ENCODE data around the gene CD247.

The CD247 gene

GRCh38 chr1:167412920-167413319, 105.4 kb downstream of the CD247 start:
- no CpG with 5 or more reads among the region's 5 CpGs for WGBS (ENCODE audit: extremely low coverage, insufficient coverage, insufficient read length)
- Histone ChIP-seq H3K23ac (ENCODE audit: low read length) (no peak overlapping the region), H3K36me3 (ENCODE audit: control insufficient read depth in 1 of 2, insufficient read depth in 2 of 2, low read length in 2 of 2) (peaks cover 9 to 11% of the 10 kb centered on the region in 2 experiments), H3K4me3 (ENCODE audit: low read depth, low read length) (no peak overlapping the region), H2AFZ (ENCODE audit: insufficient read depth, low read length, poor library complexity) (no peak overlapping the region), H3K27me3 (ENCODE audit: insufficient read depth, low read length) (no peaks in the 10 kb centered on the region), H3K14ac (ENCODE audit: low read length) (no peak overlapping the region), H3K27ac (ENCODE audit: low read depth, low read length) (no peak overlapping the region), H3K79me1 (ENCODE audit: low read length) (no peaks in the 10 kb centered on the region), H2BK12ac (ENCODE audit: low read length) (no peak overlapping the region), H2AK5ac (ENCODE audit: low read length) (no peak overlapping the region), H3K4me1 (ENCODE audit: control insufficient read depth in 1 of 2, insufficient read depth in 2 of 2, low read length in 2 of 2) (no peaks in the 10 kb centered on the region), H3K9me3 (ENCODE audit: insufficient read depth, low read depth, low read length) (peaks cover 1% of the 10 kb centered on the region), H4K12ac (ENCODE audit: low read depth, low read length) (no peak overlapping the region), H3K18ac (ENCODE audit: low read length) (no peak overlapping the region), H2BK5ac (ENCODE audit: low read depth, low read length, poor library complexity) (no peak overlapping the region), H4K91ac (ENCODE audit: low read depth, low read length) (no peak overlapping the region), H3K4ac (ENCODE audit: low read depth, low read length) (no peak overlapping the region), H3K9ac (ENCODE audit: low read length) (no peak overlapping the region), H3K79me2 (ENCODE audit: control insufficient read depth, insufficient read depth, low read length, poor library complexity) (no peaks in the 10 kb centered on the region), H2BK120ac (ENCODE audit: insufficient read depth, low read length, poor library complexity) (no peak overlapping the region), H4K8ac (ENCODE audit: low read depth, low read length) (no peak overlapping the region), H3K4me2 (ENCODE audit: low read length) (no peak overlapping the region)
- no peak for DNase-seq

GRCh38 chr1:167412072-167412471, 106.3 kb downstream of the CD247 start:
- peak overlapping the region; percentile 9 for H3K9ac ChIP-seq (ENCODE audit: low read length)
- H3K18ac ChIP-seq (ENCODE audit: low read length), result no peak overlapping the region
- peaks cover 1% of the 10 kb centered on the region for H3K9me3 ChIP-seq (ENCODE audit: insufficient read depth, low read depth, low read length)
- no peak overlapping the region for H3K4ac ChIP-seq (ENCODE audit: low read depth, low read length)
- H3K27me3 ChIP-seq (ENCODE audit: insufficient read depth, low read length), result no peaks in the 10 kb centered on the region
- no peak overlapping the region for H2AK5ac ChIP-seq (ENCODE audit: low read length)
- H4K8ac ChIP-seq (ENCODE audit: low read depth, low read length), result no peak overlapping the region
- H3K27ac ChIP-seq (ENCODE audit: low read depth, low read length), result no peak overlapping the region
- no peak overlapping the region for H2BK12ac ChIP-seq (ENCODE audit: low read length)
- no peak overlapping the region for H4K12ac ChIP-seq (ENCODE audit: low read depth, low read length)
- WGBS (ENCODE audit: extremely low coverage, insufficient coverage, insufficient read length), result no CpG with 5 or more reads among the region's 4 CpGs
- H3K79me2 ChIP-seq (ENCODE audit: control insufficient read depth, insufficient read depth, low read length, poor library complexity), result no peaks in the 10 kb centered on the region
- H3K36me3 ChIP-seq (ENCODE audit: control insufficient read depth in 1 of 2, insufficient read depth in 2 of 2, low read length in 2 of 2), result peaks cover 9 to 11% of the 10 kb centered on the region in 2 experiments
- H2AFZ ChIP-seq (ENCODE audit: insufficient read depth, low read length, poor library complexity), result no peak overlapping the region
- H2BK5ac ChIP-seq (ENCODE audit: low read depth, low read length, poor library complexity), result no peak overlapping the region
- no peak overlapping the region for H2BK120ac ChIP-seq (ENCODE audit: insufficient read depth, low read length, poor library complexity)
- no peak overlapping the region for H3K14ac ChIP-seq (ENCODE audit: low read length)
- DNase-seq, result no peak
- no peak overlapping the region for H3K4me3 ChIP-seq (ENCODE audit: low read depth, low read length)
- no peak overlapping the region for H3K4me2 ChIP-seq (ENCODE audit: low read length)
- no peaks in the 10 kb centered on the region for H3K4me1 ChIP-seq (ENCODE audit: control insufficient read depth in 1 of 2, insufficient read depth in 2 of 2, low read length in 2 of 2)
- peak overlapping the region; percentile 6 for H3K23ac ChIP-seq (ENCODE audit: low read length)
- H3K79me1 ChIP-seq (ENCODE audit: low read length), result no peaks in the 10 kb centered on the region
- no peak overlapping the region for H4K91ac ChIP-seq (ENCODE audit: low read depth, low read length)

- Histone ChIP-seq H3K23ac (ENCODE audit: low read length) (no peak overlapping the region), H2AFZ (ENCODE audit: insufficient read depth, low read length, poor library complexity) (no peak overlapping the region), H3K14ac (ENCODE audit: low read length) (no peak overlapping the region), H2BK12ac (ENCODE audit: low read length) (no peak overlapping the region), H3K36me3 (ENCODE audit: control insufficient read depth in 1 of 2, insufficient read depth in 2 of 2, low read length in 2 of 2) (peaks cover 5 to 10% of the 10 kb centered on the region in 2 experiments), H2BK120ac (ENCODE audit: insufficient read depth, low read length, poor library complexity) (no peak overlapping the region), H3K79me1 (ENCODE audit: low read length) (no peaks in the 10 kb centered on the region), H3K27ac (ENCODE audit: low read depth, low read length) (no peak overlapping the region), H4K91ac (ENCODE audit: low read depth, low read length) (no peak overlapping the region), H3K4ac (ENCODE audit: low read depth, low read length) (no peak overlapping the region), H3K4me2 (ENCODE audit: low read length) (no peak overlapping the region), H3K9me3 (ENCODE audit: insufficient read depth, low read depth, low read length) (peaks cover 1% of the 10 kb centered on the region), H3K4me1 (ENCODE audit: control insufficient read depth in 1 of 2, insufficient read depth in 2 of 2, low read length in 2 of 2) (no peaks in the 10 kb centered on the region), H3K4me3 (ENCODE audit: low read depth, low read length) (no peak overlapping the region), H3K9ac (ENCODE audit: low read length) (no peak overlapping the region), H4K12ac (ENCODE audit: low read depth, low read length) (no peak overlapping the region), H3K79me2 (ENCODE audit: control insufficient read depth, insufficient read depth, low read length, poor library complexity) (no peaks in the 10 kb centered on the region), H3K27me3 (ENCODE audit: insufficient read depth, low read length) (no peaks in the 10 kb centered on the region), H2BK5ac (ENCODE audit: low read depth, low read length, poor library complexity) (no peak overlapping the region), H4K8ac (ENCODE audit: low read depth, low read length) (no peak overlapping the region), H3K18ac (ENCODE audit: low read length) (no peak overlapping the region), H2AK5ac (ENCODE audit: low read length) (no peak overlapping the region)
- DNase-seq, result peak in 1 of 2 donors; percentile 58
- WGBS (ENCODE audit: extremely low coverage, insufficient coverage, insufficient read length), result no CpG with 5 or more reads among the region's 1 CpG
These were observed 109.1 kb downstream of the CD247 start for GRCh38 chr1:167409183-167409582.

GRCh38 chr1:167408355-167408754, 110.0 kb downstream of the CD247 start:
- no peak overlapping the region for H4K91ac ChIP-seq (ENCODE audit: low read depth, low read length)
- WGBS (ENCODE audit: extremely low coverage, insufficient coverage, insufficient read length), result no CpG with 5 or more reads among the region's 1 CpG
- no peaks in the 10 kb centered on the region for H3K79me1 ChIP-seq (ENCODE audit: low read length)
- peaks cover 1% of the 10 kb centered on the region for H3K9me3 ChIP-seq (ENCODE audit: insufficient read depth, low read depth, low read length)
- no peak overlapping the region for H4K8ac ChIP-seq (ENCODE audit: low read depth, low read length)
- H2AK5ac ChIP-seq (ENCODE audit: low read length), result no peak overlapping the region
- H2BK5ac ChIP-seq (ENCODE audit: low read depth, low read length, poor library complexity), result no peak overlapping the region
- no peaks in the 10 kb centered on the region for H3K79me2 ChIP-seq (ENCODE audit: control insufficient read depth, insufficient read depth, low read length, poor library complexity)
- no peak overlapping the region for H4K12ac ChIP-seq (ENCODE audit: low read depth, low read length)
- H2BK120ac ChIP-seq (ENCODE audit: insufficient read depth, low read length, poor library complexity), result no peak overlapping the region
- H3K18ac ChIP-seq (ENCODE audit: low read length), result no peak overlapping the region
- no peak overlapping the region for H2AFZ ChIP-seq (ENCODE audit: insufficient read depth, low read length, poor library complexity)
- H3K27me3 ChIP-seq (ENCODE audit: insufficient read depth, low read length), result no peaks in the 10 kb centered on the region
- H3K14ac ChIP-seq (ENCODE audit: low read length), result no peak overlapping the region
- peaks cover 5 to 10% of the 10 kb centered on the region in 2 experiments for H3K36me3 ChIP-seq (ENCODE audit: control insufficient read depth in 1 of 2, insufficient read depth in 2 of 2, low read length in 2 of 2)
- no peak overlapping the region for H3K27ac ChIP-seq (ENCODE audit: low read depth, low read length)
- no peak for DNase-seq
- no peak overlapping the region for H2BK12ac ChIP-seq (ENCODE audit: low read length)
- H3K9ac ChIP-seq (ENCODE audit: low read length), result no peak overlapping the region
- H3K4me2 ChIP-seq (ENCODE audit: low read length), result no peak overlapping the region
- H3K23ac ChIP-seq (ENCODE audit: low read length), result no peak overlapping the region
- H3K4me3 ChIP-seq (ENCODE audit: low read depth, low read length), result no peak overlapping the region
- no peaks in the 10 kb centered on the region for H3K4me1 ChIP-seq (ENCODE audit: control insufficient read depth in 1 of 2, insufficient read depth in 2 of 2, low read length in 2 of 2)
- no peak overlapping the region for H3K4ac ChIP-seq (ENCODE audit: low read depth, low read length)

Data from trophoblast cell (in vitro differentiated cells and primary cell).